ENCODE data around the gene SLC39A9. TPM values are rescaled to one million over a fixed set of nuclear protein-coding genes. Genes with fewer than 3 reads are reported as not detected.

Gene SLC39A9
- total and polyA plus RNA-seq, 2 of the 13 experiments (the other 11 are each of a cell fraction or from before 2014, with no cell fraction given), result 46.6 to 69.5 TPM

GRCh38 chr14:69370061-69370460 is 28.4 kb upstream of the SLC39A9 start:
- no TSS peak for BruUV-seq (replicated peaks)

GRCh38 chr14:69372146-69372545 is 26.3 kb upstream of the SLC39A9 start:
- no peak overlapping the region for H3K9ac ChIP-seq (ENCODE audit: insufficient read depth, low read depth, low read length)
- no peak overlapping the region for H2AFZ ChIP-seq (ENCODE audit: low read length)
- ChIA-PET POLR2A (no interaction called here), CTCF (ENCODE audit: low intra/inter-chr PET ratio, low total read pairs) (no interaction called here)
- DNase-seq (ENCODE audit: low spot score) (peak; percentile 76), ATAC-seq (peak; percentile 80), FAIRE-seq (no peak)
- no peaks in the 10 kb centered on the region for H4K20me1 ChIP-seq (ENCODE audit: insufficient read depth, low read length)
- 0 out of 2 replicates have a peak, but pooled peaks cover 9% of the 10 kb centered on the region for H3K4me1 ChIP-seq (ENCODE audit: insufficient read depth, low read length)
- WGBS (ENCODE audit: low lambda C conversion rate), result 40% methylated on average over 1 of the region's 3 CpGs
- H3K27ac ChIP-seq (ENCODE audit: extremely low read length, insufficient read depth, low read length), result no peak overlapping the region
- H3K4me3 ChIP-seq (replicated peaks in 1 of 3; ENCODE audit: insufficient read depth in 1 of 3, low read depth in 2 of 3, low read length in 3 of 3), result no peak overlapping the region
- H3K79me2 ChIP-seq (ENCODE audit: insufficient read depth, low read length), result no peaks in the 10 kb centered on the region
- intact Hi-C loops (cut with micrococcal nuclease; ENCODE audit: unreplicated experiment) (no loop called here), in situ Hi-C loops (cut with HindIII; ENCODE audit: extremely low pct_ligation_motif_present, low pct_unique_long_range_greater_than_20kb) (no loop called here)
- no peaks in the 10 kb centered on the region for H3K9me3 ChIP-seq (ENCODE audit: low read length)
- no peaks in the 10 kb centered on the region for H3K27me3 ChIP-seq (ENCODE audit: control insufficient read depth in 1 of 2, insufficient read depth in 2 of 2, low read length in 2 of 2)
- no peak overlapping the region for H3K4me2 ChIP-seq (ENCODE audit: low read depth, low read length)
- no TSS peak for BruUV-seq (replicated peaks)
- peaks cover 2 to 13% of the 10 kb centered on the region in 2 experiments; a peak in 3 of 5 replicates for H3K36me3 ChIP-seq (replicated peaks in 1 of 2; ENCODE audit: control insufficient read depth in 1 of 2, insufficient read depth in 2 of 2, low read length in 2 of 2)
- peak; percentile 33; the same call in 1 of the 2 replicates for TF ChIP-seq TBX3 (IDR thresholded peaks at IDR 0.05; ENCODE audit: borderline replicate concordance)
- TF ChIP-seq FOXA1 (IDR thresholded peaks at IDR 0.05), result peak; percentile 60
- 0 out of 2 replicates have a peak, but pooled peaks have one; percentile 45 for TF ChIP-seq FOXA1 (CRISPR knock-in tag; IDR thresholded peaks at IDR 0.05)
- TF ChIP-seq, protein P1, sequence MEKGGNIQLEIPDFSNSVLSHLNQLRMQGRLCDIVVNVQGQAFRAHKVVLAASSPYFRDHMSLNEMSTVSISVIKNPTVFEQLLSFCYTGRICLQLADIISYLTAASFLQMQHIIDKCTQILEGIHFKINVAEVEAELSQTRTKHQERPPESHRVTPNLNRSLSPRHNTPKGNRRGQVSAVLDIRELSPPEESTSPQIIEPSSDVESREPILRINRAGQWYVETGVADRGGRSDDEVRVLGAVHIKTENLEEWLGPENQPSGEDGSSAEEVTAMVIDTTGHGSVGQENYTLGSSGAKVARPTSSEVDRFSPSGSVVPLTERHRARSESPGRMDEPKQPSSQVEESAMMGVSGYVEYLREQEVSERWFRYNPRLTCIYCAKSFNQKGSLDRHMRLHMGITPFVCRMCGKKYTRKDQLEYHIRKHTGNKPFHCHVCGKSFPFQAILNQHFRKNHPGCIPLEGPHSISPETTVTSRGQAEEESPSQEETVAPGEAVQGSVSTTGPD (CRISPR knock-in tag; IDR thresholded peaks at IDR 0.05), result no peak
- TF ChIP-seq SAP130 (CRISPR knock-in tag; IDR thresholded peaks at IDR 0.05; ENCODE audit: low read depth), result 0 out of 2 replicates have a peak, but pooled peaks have one; percentile 28
- peak; percentile 79 for TF ChIP-seq FOSL2 (CRISPR knock-in tag; IDR thresholded peaks at IDR 0.05)
- no peak for TF ChIP-seq ZNF546 (CRISPR knock-in tag; conservative IDR thresholded peaks at IDR 0.05)
- TF ChIP-seq FOXA3 (CRISPR knock-in tag; IDR thresholded peaks at IDR 0.05), result peak; percentile 31

More at GRCh38 chr14:69370061-69370460, 28.4 kb upstream of the SLC39A9 start:
- Histone ChIP-seq H3K4me2 (ENCODE audit: low read depth, low read length) (no peak overlapping the region), H3K36me3 (replicated peaks in 1 of 2; ENCODE audit: control insufficient read depth in 1 of 2, insufficient read depth in 2 of 2, low read length in 2 of 2) (no peaks in the 10 kb centered on the region; a peak in 1 of 5 replicates), H3K9ac (ENCODE audit: insufficient read depth, low read depth, low read length) (no peak overlapping the region), H4K20me1 (ENCODE audit: insufficient read depth, low read length) (no peaks in the 10 kb centered on the region), H2AFZ (ENCODE audit: low read length) (no peak overlapping the region), H3K27ac (ENCODE audit: extremely low read length, insufficient read depth, low read length) (no peak overlapping the region), H3K4me3 (replicated peaks in 1 of 3; ENCODE audit: insufficient read depth in 1 of 3, low read depth in 2 of 3, low read length in 3 of 3) (no peak overlapping the region), H3K27me3 (ENCODE audit: control insufficient read depth in 1 of 2, insufficient read depth in 2 of 2, low read length in 2 of 2) (no peaks in the 10 kb centered on the region), H3K4me1 (ENCODE audit: insufficient read depth, low read length) (0 out of 2 replicates have a peak, but pooled peaks cover 9% of the 10 kb centered on the region), H3K79me2 (ENCODE audit: insufficient read depth, low read length) (no peaks in the 10 kb centered on the region), H3K9me3 (ENCODE audit: low read length) (no peaks in the 10 kb centered on the region)
- POLR2A ChIA-PET, result no interaction called here
- DNase-seq (ENCODE audit: low spot score) (no peak), FAIRE-seq (no peak), ATAC-seq (no peak)
- intact Hi-C loops (cut with micrococcal nuclease; ENCODE audit: unreplicated experiment), result no loop called here
- TF ChIP-seq HNRNPK (IDR thresholded peaks at IDR 0.05; ENCODE audit: low read depth, low read length, poor library complexity, severe bottlenecking), result no peak
- no peak for TF ChIP-seq TRAFD1 (CRISPR knock-in tag; IDR thresholded peaks at IDR 0.05; ENCODE audit: borderline replicate concordance)
- no peak for TF ChIP-seq JUND (CRISPR knock-in tag; IDR thresholded peaks at IDR 0.05)
- no peak for TF ChIP-seq ZBTB38 (CRISPR knock-in tag; IDR thresholded peaks at IDR 0.05)
- TF ChIP-seq CHD4 (IDR thresholded peaks at IDR 0.05; ENCODE audit: borderline replicate concordance, low read length), result no peak
- TF ChIP-seq PAWR (CRISPR knock-in tag; IDR thresholded peaks at IDR 0.05; ENCODE audit: borderline replicate concordance), result no peak
- no peak for TF ChIP-seq ZNF777 (CRISPR knock-in tag; IDR thresholded peaks at IDR 0.05)
- no peak for TF ChIP-seq ZNF607 (CRISPR knock-in tag; IDR thresholded peaks at IDR 0.05; ENCODE audit: borderline replicate concordance)
- in situ Hi-C loops (cut with HindIII; ENCODE audit: extremely low pct_ligation_motif_present, low pct_unique_long_range_greater_than_20kb), result no loop called here
- 86% methylated on average over 5 of the region's 5 CpGs for WGBS (ENCODE audit: low lambda C conversion rate)
- CTCF ChIA-PET (ENCODE audit: low intra/inter-chr PET ratio, low total read pairs), result no interaction called here

All from HepG2 (cell line).